ENCODE data around the gene CHD9. TPM values are rescaled to one million over a fixed set of nuclear protein-coding genes. Genes with fewer than 3 reads are reported as not detected.

CHD9 gene
- total RNA-seq, 1 experiment from 2014 or later = 26.3 TPM

DNA sequence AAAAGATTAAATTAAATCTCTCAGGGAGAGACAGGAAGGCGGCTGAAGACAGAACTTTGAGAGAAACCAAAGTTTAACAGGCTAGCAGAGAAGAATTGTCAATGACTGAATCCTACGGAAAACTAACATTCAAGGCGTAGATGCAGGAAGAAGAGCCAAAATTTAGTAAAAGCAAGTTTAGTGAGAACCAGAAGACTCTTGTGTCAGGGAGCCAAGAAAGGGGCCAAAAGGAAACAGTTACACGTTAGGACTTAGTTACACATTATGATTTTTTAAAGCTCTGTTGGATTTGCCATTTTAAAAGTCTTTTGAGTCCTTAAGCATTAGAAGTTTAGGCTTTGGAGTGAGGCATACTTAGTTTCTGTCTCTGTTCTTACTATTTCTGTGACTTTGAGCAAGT, 164.6 kb downstream of the CHD9 start:
- POLR2A ChIA-PET (ENCODE audit: unreplicated experiment) = interaction anchor here (0.6 kb wide), 1 partner anchor 861 kb away, joined by 9 read pairs; no protein-coding TSS in a partner anchor

DNA sequence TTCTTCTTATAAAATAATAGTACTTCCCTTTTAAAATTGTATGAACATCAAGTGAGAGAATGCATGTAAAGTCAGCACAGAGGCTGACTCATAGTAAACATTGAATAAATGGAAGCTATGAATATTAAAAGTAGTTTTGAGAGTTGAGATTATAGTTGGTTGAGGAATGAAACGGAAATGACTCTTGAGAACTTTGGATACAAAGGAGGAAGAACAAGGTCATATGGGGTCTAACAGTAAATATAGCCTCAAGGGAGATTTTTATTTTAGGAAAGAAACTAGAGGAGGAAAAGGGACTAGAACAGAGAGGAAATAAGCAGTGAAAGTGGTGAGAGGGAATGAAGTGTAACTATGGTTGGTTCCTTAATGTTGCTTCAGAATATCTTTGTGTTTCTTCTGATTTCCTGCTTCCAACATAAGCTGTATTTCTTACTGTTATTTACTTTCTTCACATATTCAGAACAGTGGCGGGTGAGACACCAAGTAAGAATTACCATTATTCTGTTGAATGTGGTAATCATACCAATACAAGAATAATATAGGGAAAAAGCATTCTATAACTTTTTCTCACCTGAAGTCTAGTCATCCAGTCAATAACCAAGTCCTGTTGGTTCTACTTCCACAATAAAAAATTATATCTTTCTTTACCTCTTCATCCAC, 165.1 kb downstream of the CHD9 start:
- Histone ChIP-seq H4K20me1 (ENCODE audit: insufficient read depth) (no peaks in the 10 kb centered on the region), H3K4me2 (no peak overlapping the region), H3K27ac (no peak overlapping the region), H3K9me2 (ENCODE audit: insufficient read depth) (no peaks in the 10 kb centered on the region), H3K79me2 (ENCODE audit: low read depth) (no peaks in the 10 kb centered on the region), H3K27me3 (ENCODE audit: insufficient read depth, low read depth) (no peaks in the 10 kb centered on the region), H3K4me3 (no peak overlapping the region), H3K36me3 (ENCODE audit: low read depth) (no peaks in the 10 kb centered on the region; the same call in 1 of the 2 replicates), H3K9me3 (ENCODE audit: insufficient read depth, low read depth) (no peaks in the 10 kb centered on the region), H3K4me1 (replicated peaks; ENCODE audit: insufficient read depth) (peaks cover 6% of the 10 kb centered on the region; the same call in 1 of the 2 replicates), H3F3A (ENCODE audit: insufficient read depth, low read depth) (no peaks in the 10 kb centered on the region), H2AFZ (no peak overlapping the region)
- BruUV-seq (replicated peaks) = no TSS peak
- TF ChIP-seq, protein P1, sequence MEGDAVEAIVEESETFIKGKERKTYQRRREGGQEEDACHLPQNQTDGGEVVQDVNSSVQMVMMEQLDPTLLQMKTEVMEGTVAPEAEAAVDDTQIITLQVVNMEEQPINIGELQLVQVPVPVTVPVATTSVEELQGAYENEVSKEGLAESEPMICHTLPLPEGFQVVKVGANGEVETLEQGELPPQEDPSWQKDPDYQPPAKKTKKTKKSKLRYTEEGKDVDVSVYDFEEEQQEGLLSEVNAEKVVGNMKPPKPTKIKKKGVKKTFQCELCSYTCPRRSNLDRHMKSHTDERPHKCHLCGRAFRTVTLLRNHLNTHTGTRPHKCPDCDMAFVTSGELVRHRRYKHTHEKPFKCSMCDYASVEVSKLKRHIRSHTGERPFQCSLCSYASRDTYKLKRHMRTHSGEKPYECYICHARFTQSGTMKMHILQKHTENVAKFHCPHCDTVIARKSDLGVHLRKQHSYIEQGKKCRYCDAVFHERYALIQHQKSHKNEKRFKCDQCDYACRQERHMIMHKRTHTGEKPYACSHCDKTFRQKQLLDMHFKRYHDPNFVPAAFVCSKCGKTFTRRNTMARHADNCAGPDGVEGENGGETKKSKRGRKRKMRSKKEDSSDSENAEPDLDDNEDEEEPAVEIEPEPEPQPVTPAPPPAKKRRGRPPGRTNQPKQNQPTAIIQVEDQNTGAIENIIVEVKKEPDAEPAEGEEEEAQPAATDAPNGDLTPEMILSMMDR (conservative IDR thresholded peaks at IDR 0.05) = no peak
- TF ChIP-seq EZH2 (IDR thresholded peaks at IDR 0.05; ENCODE audit: low read depth) = no peak
- POLR2A ChIA-PET (ENCODE audit: unreplicated experiment) = interaction anchor here (0.6 kb wide), 1 partner anchor 860 kb away, joined by 9 read pairs; no protein-coding TSS in a partner anchor
- CTCF ChIA-PET = no interaction called here
- DNase-seq = no peak
- intact Hi-C loops (cut with micrococcal nuclease; ENCODE audit: unreplicated experiment) = no loop called here

More for the DNA sequence above, 164.6 kb downstream of the CHD9 start:
- no peak overlapping the region for H3K4me3 ChIP-seq
- no TSS peak for BruUV-seq (replicated peaks)
- intact Hi-C loops (cut with micrococcal nuclease; ENCODE audit: unreplicated experiment) = no loop called here
- TF ChIP-seq EZH2 (IDR thresholded peaks at IDR 0.05; ENCODE audit: low read depth) = no peak
- TF ChIP-seq, protein P1 (conservative IDR thresholded peaks at IDR 0.05) = no peak
- no peak overlapping the region for H3K27ac ChIP-seq
- H3F3A ChIP-seq (ENCODE audit: insufficient read depth, low read depth) = no peaks in the 10 kb centered on the region
- H3K27me3 ChIP-seq (ENCODE audit: insufficient read depth, low read depth) = no peaks in the 10 kb centered on the region
- H2AFZ ChIP-seq = no peak overlapping the region
- H3K9me3 ChIP-seq (ENCODE audit: insufficient read depth, low read depth) = no peaks in the 10 kb centered on the region
- DNase-seq = no peak
- no peaks in the 10 kb centered on the region; the same call in 1 of the 2 replicates for H3K4me1 ChIP-seq (replicated peaks; ENCODE audit: insufficient read depth)
- H3K36me3 ChIP-seq (ENCODE audit: low read depth) = no peaks in the 10 kb centered on the region; the same call in 1 of the 2 replicates
- CTCF ChIA-PET = no interaction called here
- H3K79me2 ChIP-seq (ENCODE audit: low read depth) = no peaks in the 10 kb centered on the region
- H4K20me1 ChIP-seq (ENCODE audit: insufficient read depth) = no peaks in the 10 kb centered on the region
- no peak overlapping the region for H3K4me2 ChIP-seq
- no peaks in the 10 kb centered on the region for H3K9me2 ChIP-seq (ENCODE audit: insufficient read depth)

DNA sequence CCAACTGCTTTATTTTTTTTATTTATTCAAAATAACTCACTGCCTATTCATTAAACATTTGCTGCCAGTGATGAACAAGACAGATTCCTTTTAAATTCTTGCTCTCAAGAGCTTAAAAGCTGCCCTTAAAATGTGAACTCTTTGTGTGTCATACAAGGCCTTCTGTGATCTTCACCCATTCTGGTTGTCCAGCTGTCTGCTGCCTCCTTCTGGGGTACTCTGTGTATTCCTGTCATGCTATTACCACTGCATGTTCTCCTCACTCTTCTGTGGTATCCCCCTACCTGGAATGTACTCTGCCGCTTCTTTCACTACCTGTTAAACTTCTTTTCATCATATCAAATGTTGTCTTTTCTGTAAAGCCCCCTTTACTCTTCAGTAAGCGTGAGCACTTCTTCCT, 165.8 kb downstream of the CHD9 start:
- no peaks in the 10 kb centered on the region for H3K9me3 ChIP-seq (ENCODE audit: insufficient read depth, low read depth)

More for the DNA sequence above, 165.8 kb downstream of the CHD9 start:
- Histone ChIP-seq H3K36me3 (ENCODE audit: low read depth) (no peaks in the 10 kb centered on the region; the same call in 1 of the 2 replicates), H2AFZ (no peak overlapping the region), H3K27me3 (ENCODE audit: insufficient read depth, low read depth) (no peaks in the 10 kb centered on the region), H3K4me2 (no peak overlapping the region), H3K4me3 (no peak overlapping the region), H3K9me2 (ENCODE audit: insufficient read depth) (no peaks in the 10 kb centered on the region), H4K20me1 (ENCODE audit: insufficient read depth) (no peaks in the 10 kb centered on the region), H3K79me2 (ENCODE audit: low read depth) (no peaks in the 10 kb centered on the region), H3K4me1 (replicated peaks; ENCODE audit: insufficient read depth) (peaks cover 10% of the 10 kb centered on the region; the same call in 1 of the 2 replicates), H3F3A (ENCODE audit: insufficient read depth, low read depth) (no peaks in the 10 kb centered on the region), H3K27ac (no peak overlapping the region)
- intact Hi-C loops (cut with micrococcal nuclease; ENCODE audit: unreplicated experiment) = no loop called here
- ChIA-PET CTCF (no interaction called here), POLR2A (ENCODE audit: unreplicated experiment) (no interaction called here)
- no peak for DNase-seq
- TF ChIP-seq EZH2 (IDR thresholded peaks at IDR 0.05; ENCODE audit: low read depth) = no peak
- TF ChIP-seq, protein P1 (conservative IDR thresholded peaks at IDR 0.05) = no peak
- no TSS peak for BruUV-seq (replicated peaks)

Measured in PC-9 (cell line).